DMS53 treated with DMSO at 0.1 percent for 48 hours (cell line): Measurements from ENCODE around the gene ELP5.
A peak's percentile ranks its signal among the peaks of the same experiment; 100 is the strongest.

Source experiments
- DNase-seq: peaks from one replicate; lab custom pipeline; 2025; ENCODE audit not compliant: unreplicated experiment; lab: John Stamatoyannopoulos, UW

ELP5 gene

GRCh38 chr17:7282752-7283321, 30.8 kb downstream of the ELP5 start:
- no peak for DNase-seq

GRCh38 chr17:7283471-7284216, 31.6 kb downstream of the ELP5 start:
- DNase-seq = no peak

GRCh38 chr17:7284911-7285310, 32.9 kb downstream of the ELP5 start:
- no peak for DNase-seq

DNA sequence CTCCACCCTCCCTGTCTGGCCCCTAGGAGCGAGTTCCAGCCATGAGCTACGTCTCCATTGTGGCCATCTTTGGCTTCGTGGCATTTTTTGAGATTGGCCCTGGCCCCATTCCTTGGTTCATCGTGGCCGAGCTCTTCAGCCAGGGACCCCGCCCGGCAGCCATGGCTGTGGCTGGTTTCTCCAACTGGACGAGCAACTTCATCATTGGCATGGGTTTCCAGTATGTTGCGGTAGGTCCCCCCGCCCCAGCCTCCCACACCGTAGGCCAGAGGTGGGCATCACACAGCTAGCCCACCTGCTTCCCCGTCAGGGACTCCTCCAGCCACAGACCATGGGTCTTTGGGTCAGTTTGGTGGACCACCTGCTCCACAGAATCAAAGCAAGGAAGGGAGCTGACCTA, 33.7 kb downstream of the ELP5 start:
- DNase-seq = no peak

DNA sequence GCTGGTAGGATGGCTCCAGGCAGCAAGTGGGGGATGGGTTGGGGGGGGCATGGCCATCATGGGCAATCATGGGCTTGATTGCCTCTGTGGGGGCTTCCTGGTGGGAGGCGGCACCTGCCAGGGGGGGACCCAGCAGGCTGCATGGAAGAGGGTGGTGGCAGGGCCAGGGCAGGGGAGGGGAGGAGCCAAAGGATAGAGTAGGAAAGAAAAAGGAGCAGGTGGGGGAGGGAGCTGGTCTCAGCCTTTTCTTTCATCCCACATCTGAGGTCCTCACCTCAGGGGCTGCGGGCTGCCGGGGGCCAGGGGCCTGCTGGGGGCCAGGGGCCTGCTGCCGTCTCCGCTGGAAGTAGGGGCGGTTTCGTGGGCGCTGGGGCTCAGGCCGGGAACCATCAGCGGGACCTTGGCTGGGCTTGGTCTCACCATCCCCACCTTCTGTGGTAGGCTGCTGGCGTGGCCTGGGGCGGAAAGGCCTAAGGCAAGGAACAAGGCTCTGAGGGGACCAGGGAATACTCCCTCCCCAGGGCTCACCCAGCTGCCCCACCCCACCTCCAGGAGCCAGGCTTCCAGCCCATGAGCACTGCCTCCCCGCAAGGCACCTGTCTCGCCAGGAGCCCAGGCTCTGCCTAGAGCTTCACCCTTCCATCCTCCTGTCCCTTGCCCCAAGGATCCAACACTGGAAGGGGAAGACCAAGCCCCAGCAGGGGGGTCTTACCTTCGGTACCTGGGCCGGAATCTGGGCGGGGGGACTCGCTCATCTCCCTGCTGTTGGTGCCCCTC, 37.4 kb downstream of the ELP5 start:
- DNase-seq = no peak

- no peak for DNase-seq
Observed at GRCh38 chr17:7290166-7290565, 38.2 kb downstream of the ELP5 start.

DNA sequence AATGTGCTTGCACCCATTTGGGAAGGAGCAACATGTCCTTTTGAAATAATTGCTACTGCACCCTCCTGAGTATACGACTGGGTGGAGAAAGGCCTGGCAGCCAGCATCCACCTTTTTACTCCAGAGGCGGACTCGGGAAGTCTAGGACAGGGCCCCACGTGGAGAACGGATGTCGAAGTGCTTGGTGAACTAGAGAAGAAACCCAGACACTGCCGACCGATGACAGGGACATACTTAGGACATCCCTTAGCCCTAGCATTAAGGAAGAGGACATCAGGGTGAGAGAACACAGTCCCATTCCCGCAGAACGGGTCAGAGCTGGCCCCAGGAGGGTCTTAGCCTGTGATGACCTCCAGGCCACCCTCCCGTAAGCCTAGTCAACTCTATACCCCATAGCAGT, 38.7 kb downstream of the ELP5 start:
- no peak for DNase-seq

GRCh38 chr17:7292194-7292593, 40.2 kb downstream of the ELP5 start:
- no peak for DNase-seq

GRCh38 chr17:7292729-7293128, 40.7 kb downstream of the ELP5 start:
- no peak for DNase-seq

GRCh38 chr17:7293159-7293558, 41.1 kb downstream of the ELP5 start:
- DNase-seq = no peak

DNA sequence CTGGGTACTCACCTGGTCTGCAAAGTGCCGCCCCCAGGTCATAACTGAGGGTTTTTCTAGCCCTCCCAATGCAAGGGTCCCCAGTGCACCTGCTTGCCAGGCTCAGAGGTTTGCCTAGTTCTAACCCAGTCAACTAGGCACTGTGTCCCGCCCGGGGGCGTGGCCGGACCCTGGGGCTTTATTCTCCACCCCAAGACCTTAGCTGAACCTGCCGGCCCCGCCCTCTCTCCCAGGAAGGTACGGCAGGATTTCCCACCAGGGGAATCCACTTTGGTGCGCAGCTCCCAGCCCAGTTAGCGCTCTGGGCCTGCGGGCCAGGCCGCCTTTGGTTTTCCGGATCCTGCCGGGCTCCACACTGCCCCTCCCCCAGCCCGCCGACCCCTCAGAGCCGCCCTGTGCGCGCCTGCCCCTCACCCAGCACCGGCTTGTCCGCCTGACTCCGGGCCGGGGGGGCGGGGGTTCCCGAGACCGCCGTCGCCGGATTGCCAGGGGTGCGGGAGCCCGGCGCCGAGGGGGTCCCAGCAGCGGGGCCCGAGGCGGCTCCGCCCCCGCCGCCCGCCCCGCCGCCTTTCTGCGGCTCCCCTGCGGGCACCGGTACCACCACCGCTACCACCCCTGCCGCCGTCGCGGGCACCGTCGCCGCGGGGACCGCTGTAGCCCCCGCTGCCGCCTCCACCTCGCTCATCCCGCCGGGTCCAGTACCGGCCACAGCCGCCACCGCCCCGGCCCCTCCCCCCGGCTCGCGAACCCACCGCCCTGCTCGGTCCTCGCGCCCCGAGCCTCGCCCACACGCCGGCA, 42.0 kb downstream of the ELP5 start:
- peak; percentile 21 for DNase-seq

GRCh38 chr17:7294614-7295153, 42.7 kb downstream of the ELP5 start, which contains the start of gene YBX2:
Gene YBX2, minus strand, starts transcription at chr17:7294639. Its CDS starts 139 bp downstream, at chr17:7294500.
- peak; percentile 94 for DNase-seq

DNA sequence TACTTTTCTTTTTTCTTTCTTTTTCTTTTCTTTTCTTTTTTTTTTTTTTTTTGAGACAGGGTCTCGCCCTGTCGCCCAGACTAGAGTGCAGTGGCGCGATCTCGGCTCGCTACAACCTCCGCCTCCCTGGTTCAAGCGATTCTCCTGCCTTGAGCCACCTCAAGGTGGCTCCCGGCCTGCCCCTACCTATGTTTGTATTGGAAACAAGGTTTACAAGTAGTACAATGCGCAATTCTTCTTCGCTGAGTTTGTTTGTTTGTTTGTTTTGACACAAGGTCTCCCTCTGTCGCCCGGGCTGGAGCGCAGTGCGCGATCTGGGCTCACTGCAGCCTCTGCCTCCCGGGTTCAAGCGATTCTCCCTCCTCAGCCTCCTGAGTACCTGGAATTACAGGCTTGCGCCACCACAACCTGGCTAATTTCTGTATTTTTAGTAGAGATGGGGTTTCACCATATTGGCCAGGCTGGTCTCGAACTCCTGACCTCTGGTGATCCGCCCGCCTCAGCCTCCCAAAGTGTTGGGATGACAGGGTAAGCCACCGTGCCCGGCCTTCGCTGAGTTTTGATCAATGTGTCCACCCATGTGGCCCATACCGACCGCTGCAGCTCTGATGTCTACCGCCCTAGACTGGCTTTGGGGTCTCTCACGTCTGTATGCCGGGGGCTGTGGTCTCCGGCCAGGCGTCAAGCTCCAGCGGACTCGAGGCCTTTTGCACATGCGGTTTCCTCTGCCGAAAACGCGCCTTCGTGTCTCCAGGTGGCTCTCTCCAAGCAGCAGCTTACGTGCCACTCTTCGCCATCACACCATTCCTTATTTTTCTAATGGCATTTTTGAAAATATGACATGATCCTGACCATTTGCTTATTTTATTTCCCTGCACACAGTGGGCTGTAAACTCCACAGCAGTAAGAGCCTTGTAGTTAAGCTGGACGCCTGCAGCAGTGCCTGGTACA, 43.5 kb downstream of the ELP5 start:
- DNase-seq = no peak

DNA sequence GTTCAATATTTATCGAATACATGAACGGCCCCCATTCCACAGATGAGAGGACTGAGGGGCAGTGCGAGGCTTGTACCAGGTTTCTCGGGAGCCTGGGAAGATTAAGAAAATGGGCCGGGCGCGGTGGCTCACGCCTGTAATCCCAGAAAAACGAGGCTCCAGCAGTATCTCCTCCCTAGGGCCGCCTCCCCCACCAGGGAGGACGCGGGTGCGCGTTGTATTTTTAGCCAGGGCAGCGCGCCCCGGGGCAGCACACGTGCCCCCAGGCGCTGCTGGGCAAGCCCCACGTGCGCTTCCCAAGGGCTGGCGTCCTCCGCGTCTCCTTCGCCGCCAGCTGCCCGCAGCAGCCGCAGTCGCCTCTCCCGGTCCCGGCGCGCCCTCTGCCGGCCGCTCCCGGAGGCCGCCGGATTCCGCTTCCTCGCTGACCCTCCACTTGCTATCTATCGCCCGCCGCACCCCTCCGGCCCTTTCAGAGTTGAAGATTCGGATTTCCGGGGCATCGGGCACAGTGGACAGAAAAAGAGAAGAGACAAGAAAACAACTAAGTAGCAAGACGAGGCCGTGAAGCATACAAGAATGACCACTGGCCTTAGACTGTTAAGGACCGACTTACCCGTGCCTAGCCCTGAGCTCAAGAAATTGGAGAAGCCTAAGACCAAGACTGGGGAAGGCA, 44.3 kb downstream of the ELP5 start:
- DNase-seq = peak; percentile 83

DNA sequence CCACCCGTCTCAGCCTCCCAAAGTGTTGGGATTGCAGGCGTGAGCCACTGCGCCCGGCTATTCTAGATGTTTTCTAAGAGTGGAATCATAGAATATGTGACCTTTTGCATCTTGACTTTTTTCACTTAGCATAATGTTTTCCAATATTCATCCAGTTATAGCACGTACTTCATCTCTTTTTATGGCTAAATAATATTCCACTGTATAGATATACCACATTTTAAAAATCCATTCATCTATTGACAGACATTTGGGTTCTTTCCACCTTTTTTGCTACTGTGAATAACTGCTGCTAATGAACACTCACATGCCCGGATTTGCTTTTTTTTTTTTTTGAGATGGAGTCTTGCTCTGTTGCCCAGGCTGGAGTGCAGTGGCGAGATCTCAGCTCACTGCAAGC, 52.2 kb downstream of the ELP5 start:
- no peak for DNase-seq

DNA sequence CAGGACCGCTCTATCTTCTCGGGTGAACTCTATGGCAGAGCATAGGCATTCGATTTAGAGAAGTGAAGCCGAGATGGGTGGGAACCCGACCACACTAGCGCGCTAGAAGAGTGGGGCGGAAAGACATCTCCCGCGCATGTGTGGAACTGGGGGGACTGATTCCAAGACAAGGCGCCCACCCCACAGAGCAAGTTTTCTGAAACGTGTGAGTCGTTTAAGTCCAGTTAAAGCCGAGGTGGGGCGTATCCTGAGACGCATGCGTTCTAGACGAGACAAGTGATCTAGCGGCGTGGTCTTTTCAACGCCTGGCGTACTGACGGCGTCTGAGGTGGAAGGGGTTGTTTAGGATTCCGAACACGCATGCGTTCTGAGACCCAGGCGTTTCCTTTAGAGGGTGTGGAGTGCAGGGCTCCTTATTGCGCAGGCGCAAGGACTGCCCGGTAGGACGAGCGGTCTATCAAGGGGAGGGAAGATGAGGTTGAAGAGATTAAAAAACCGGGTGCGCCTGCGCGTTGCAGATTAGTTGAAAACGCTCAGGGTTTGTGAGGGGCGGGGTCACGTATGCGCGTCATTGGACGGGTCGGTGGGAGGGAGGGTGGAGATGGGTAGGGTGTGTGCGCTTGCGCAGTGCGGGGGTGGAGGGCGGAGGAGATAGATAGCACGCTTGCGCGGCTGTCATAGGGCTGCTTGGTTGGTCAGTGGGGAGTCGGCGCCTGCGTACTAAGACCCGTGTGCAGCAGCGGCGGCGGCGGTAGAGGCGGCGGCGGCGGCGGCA, 55.1 kb downstream of the ELP5 start, which contains the start of gene EIF5A:
EIF5A (plus strand) TSS at position 718 of the 775 bp plus-strand sequence. CDS start 2,008 bp downstream, outside the sequence.
- DNase-seq = peak; percentile 100

GRCh38 chr17:7307686-7308624, 55.9 kb downstream of the ELP5 start:
- DNase-seq = no peak
